Left renal pelvis (tissue), 4 donors: ENCODE results near the gene BCL2L11. TPM values are rescaled to one million over a fixed set of nuclear protein-coding genes. Genes with fewer than 3 reads are reported as not detected.

Experiments used
- DNase-seq, 4 donors: peaks; one replicate each; pipeline ENCODE4 v3.0.0-alpha.2; 2013; ENCODE audit warnings: low read depth in 4 of 4, low spot score in 3 of 4
- polyA plus RNA-seq, 4 donors: library from polyadenylated mRNA; unstranded; fragments of 120-200 nt; gene quantifications; one replicate each; pipeline ENCODE4 v1.2.1, GENCODE V29; 2013; ENCODE audit not compliant: insufficient read length in 4 of 4

BCL2L11 gene
- polyA plus RNA-seq, 4 donors, result 14.6 to 21.4 (median 18.5) TPM

DNA sequence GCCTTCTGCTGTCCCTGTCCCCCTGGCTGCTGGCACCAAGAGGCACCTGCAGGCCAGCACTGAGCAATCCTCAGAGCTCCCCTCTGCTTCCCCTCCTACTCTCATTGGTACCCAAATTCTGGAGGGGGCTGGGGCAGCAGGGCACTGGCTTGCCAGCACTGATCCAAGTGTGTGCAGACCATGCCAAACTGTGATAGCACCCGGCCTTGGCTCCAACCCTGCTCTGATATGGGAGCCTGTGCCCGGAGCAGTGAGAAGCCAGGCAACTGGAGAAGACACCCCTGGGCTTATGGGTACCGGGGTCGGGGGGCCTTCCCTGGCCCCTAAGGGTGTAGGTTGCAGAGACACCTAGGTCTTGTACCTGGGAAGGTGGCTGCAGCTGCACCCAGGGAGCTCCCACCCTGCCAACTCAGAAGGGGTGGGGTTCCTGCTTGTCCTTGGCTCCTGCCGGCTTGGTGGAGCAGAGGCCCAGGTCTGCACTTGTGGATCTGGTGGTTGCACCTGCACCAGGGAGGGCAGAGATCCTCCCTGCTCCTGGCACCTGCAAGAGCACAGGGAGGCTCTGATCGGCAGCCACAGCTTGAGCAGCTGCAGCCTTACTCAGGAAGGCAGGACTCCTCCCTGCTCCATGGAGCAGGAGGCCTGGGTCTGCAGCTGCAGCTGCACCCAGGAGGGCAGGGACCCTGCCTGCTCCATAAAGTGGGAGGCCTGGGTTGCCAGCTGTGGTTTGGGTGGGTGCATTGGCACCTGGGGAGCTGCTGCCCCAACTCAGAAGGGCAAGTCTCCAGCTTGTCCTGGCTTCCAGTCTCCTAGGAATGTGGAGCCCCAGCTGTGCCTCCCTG is 96.3 kb downstream of the BCL2L11 start:
- no peak for DNase-seq
